Right lobe of liver (tissue), 6 donors: ENCODE measurements around the gene LRFN2. TPM values are rescaled to one million over a fixed set of nuclear protein-coding genes. Genes with fewer than 3 reads are reported as not detected.

Experiments
- ATAC-seq, 4 donors: fragments of 200-7000 bp; cut with Tn5 transposase; one replicate each; pipeline ENCODE4 v1.9.1; 2020; ENCODE audit warnings: mild to moderate bottlenecking in 4 of 4, moderate library complexity in 4 of 4
- DNase-seq, 3 donors: peaks; one replicate each; pipeline ENCODE4 v3.0.0-alpha.2; 2020
- H3K27ac ChIP-seq, 3 donors: fragments of 200-600 bp; one replicate each; pipeline ENCODE4 v1.8.0; 2022
- H3K27me3 ChIP-seq, 2 donors: fragments of 200-600 bp; one replicate each; pipeline ENCODE4 v1.8.0; 2022
- H3K36me3 ChIP-seq, 4 donors: fragments of 200-600 bp; sonication (generic) in 1 of 4; one replicate each; pipeline versions ENCODE4 v1.5.1 to v1.8.0; 2017 to 2022; ENCODE audit warnings: control low read depth in 1 of 4
- H3K4me1 ChIP-seq, 4 donors: fragments of 200-600 bp; sonication (generic) in 1 of 4; one replicate each; pipeline versions ENCODE4 v1.5.1 to v1.8.0; 2017 to 2022; ENCODE audit warnings: control low read depth in 1 of 4
- H3K4me3 ChIP-seq, 3 donors: fragments of 200-600 bp; one replicate each; pipeline ENCODE4 v1.8.0; 2022
- H3K9me3 ChIP-seq, 4 donors: fragments of 200-600 bp; sonication (generic) in 1 of 4; one replicate each; pipeline versions ENCODE4 v1.5.1 to v1.8.0; 2017 to 2022; ENCODE audit warnings: control low read depth in 1 of 4
- POLR2A ChIP-seq: fragments of 450-650 bp; IDR thresholded peaks from one replicate; pipeline ENCODE4 v1.6.1; 2017; ENCODE audit warnings: antibody characterized with exemption, mild to moderate bottlenecking
- WGBS: methylation state at CpG from one replicate; pipeline ENCODE4 v1.1.6; 2018; ENCODE audit warnings: low coverage, low lambda C conversion rate; ENCODE audit not compliant: insufficient coverage; ENCODE audit errors: missing lambda C conversion rate; 5-methylcytosine and 5-hydroxymethylcytosine counted together
- intact Hi-C, 2 donors: fragments of 100-400 bp; cut with DNase I; formaldehyde crosslinking; loops; one replicate each; pipeline versions ENCODE4 v1.11.2 to v1.14.1; 2022
- total RNA-seq, 6 experiments: library from RNA; depleted of rRNA in 2 of 6; stranded (reverse); fragments of >200 nt in 2 of 6; fragmentation: NEBNext Ultra II Directional in 3 of 6; extraction: Animal tissue kit (Norgen Biotek cat#: 25700) in 3 of 6; gene quantifications; one replicate each; pipeline versions ENCODE4 v1.1.0 to v1.2.4, GENCODE V29; 2016 to 2023
- TF ChIP-seq, protein P1 (sequence below), 4 donors: fragments of 200-600 bp in 3 of 4; fragments of 450-650 bp in 1 of 4; IDR thresholded peaks; one replicate each; pipeline versions ENCODE4 v1.5.1 to v1.8.0; 2016 to 2022; ENCODE audit warnings: antibody characterized with exemption in 4 of 4, mild to moderate bottlenecking in 2 of 4
- donor health status: DM: no; HTN: yes; CAD: no.
- donor health status: DM: no; HTN: no; CAD: no.
- donor health status: DM: no; HTN: no; CAD: no.
- donor health status: DM: no; HTN: yes; CAD: no.
- donor health status: DM: no; HTN: yes; CAD: no.

Gene LRFN2
- total RNA-seq, 6 experiments from 2014 or later: 0.19 TPM; not detected in 5

DNA sequence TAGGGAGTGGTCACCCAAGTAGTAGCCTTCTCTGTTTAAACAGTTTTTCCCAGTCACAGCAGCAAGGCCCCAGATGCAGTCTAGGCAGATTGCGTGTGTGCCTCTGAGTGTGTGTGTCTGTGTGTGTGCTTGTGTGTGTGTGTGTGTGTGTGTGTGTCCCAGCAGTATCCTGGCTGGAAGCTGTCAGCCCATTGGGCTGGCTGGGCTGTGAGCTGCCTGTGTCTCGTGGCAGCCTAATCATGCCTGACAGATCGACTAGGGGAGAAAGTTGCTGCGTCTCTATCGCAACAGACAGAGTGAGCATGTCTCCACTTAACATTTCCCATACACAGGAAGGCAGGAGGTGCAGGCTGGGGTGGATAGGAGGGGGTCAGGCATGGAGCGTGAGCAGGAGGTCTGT lies 42.9 kb upstream of the LRFN2 start:
- Histone ChIP-seq H3K4me1 (no peaks in the 10 kb centered on the region), H3K4me3 (no peak overlapping the region), H3K9me3 (no peaks in the 10 kb centered on the region), H3K36me3 (no peaks in the 10 kb centered on the region), H3K27me3 (no peaks in the 10 kb centered on the region), H3K27ac (no peak overlapping the region)
- no peak for ATAC-seq
- no peak for DNase-seq
- TF ChIP-seq, protein P1, sequence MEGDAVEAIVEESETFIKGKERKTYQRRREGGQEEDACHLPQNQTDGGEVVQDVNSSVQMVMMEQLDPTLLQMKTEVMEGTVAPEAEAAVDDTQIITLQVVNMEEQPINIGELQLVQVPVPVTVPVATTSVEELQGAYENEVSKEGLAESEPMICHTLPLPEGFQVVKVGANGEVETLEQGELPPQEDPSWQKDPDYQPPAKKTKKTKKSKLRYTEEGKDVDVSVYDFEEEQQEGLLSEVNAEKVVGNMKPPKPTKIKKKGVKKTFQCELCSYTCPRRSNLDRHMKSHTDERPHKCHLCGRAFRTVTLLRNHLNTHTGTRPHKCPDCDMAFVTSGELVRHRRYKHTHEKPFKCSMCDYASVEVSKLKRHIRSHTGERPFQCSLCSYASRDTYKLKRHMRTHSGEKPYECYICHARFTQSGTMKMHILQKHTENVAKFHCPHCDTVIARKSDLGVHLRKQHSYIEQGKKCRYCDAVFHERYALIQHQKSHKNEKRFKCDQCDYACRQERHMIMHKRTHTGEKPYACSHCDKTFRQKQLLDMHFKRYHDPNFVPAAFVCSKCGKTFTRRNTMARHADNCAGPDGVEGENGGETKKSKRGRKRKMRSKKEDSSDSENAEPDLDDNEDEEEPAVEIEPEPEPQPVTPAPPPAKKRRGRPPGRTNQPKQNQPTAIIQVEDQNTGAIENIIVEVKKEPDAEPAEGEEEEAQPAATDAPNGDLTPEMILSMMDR (IDR thresholded peaks at IDR 0.05): no peak
- TF ChIP-seq POLR2A: no peak
- 51% methylated on average over 4 of the region's 6 CpGs for WGBS
- intact Hi-C loops: no loop called here

DNA sequence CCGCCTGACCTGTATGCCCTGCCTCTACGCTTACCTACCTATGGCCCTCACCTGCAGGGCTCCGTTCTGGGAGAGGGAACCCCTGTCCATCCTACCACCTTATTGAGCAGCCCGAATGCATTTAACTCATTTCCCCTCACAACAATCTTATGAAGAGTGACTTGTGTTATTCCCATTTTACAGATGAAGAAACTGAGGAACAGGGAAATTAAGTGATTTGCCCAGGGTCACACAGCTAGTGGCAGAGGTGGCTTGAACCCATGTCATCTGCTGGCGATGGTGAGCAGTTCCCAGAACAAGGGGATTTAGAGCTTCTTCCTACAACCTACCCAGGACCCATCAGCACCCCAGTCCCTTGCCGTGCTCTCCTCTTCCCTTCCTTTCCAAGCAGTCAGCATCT lies 42.3 kb upstream of the LRFN2 start:
- no peaks in the 10 kb centered on the region for H3K27me3 ChIP-seq
- H3K9me3 ChIP-seq: no peaks in the 10 kb centered on the region
- H3K4me1 ChIP-seq: no peaks in the 10 kb centered on the region
- H3K36me3 ChIP-seq: no peaks in the 10 kb centered on the region
- WGBS: 75% methylated on average over 5 of the region's 6 CpGs
- DNase-seq: no peak
- intact Hi-C loops: no loop called here
- H3K27ac ChIP-seq: no peak overlapping the region
- no peak overlapping the region for H3K4me3 ChIP-seq
- no peak for TF ChIP-seq POLR2A
- TF ChIP-seq, protein P1 (IDR thresholded peaks at IDR 0.05): no peak
- no peak for ATAC-seq

DNA sequence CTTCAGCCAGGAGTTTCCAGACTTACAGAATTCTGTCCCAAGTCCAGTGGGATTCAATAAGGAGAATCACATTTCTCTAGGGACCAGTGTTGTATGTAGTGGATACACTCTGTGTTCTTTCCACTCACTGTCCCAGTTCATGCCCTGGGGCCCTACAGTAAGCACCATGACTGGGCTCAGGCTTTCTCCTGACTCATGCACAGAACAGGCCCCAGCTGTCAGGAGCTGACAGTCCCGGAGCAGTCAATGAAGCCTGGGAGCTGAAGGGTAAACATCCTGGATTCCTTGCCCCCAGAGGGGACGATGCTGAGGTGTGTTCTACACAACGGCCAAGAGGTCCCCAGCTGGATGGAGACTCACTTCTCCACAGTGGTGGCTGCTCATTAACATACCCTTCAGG lies 40.2 kb upstream of the LRFN2 start:
- H3K36me3 ChIP-seq: no peaks in the 10 kb centered on the region
- WGBS: no CpG with 5 or more reads among the region's 3 CpGs
- intact Hi-C loops: no loop called here
- DNase-seq (no peak), ATAC-seq (no peak)
- H3K27me3 ChIP-seq: no peaks in the 10 kb centered on the region
- H3K4me1 ChIP-seq: no peaks in the 10 kb centered on the region
- TF ChIP-seq, protein P1 (IDR thresholded peaks at IDR 0.05): no peak
- H3K4me3 ChIP-seq: no peak overlapping the region
- H3K27ac ChIP-seq: no peak overlapping the region
- no peaks in the 10 kb centered on the region for H3K9me3 ChIP-seq

DNA sequence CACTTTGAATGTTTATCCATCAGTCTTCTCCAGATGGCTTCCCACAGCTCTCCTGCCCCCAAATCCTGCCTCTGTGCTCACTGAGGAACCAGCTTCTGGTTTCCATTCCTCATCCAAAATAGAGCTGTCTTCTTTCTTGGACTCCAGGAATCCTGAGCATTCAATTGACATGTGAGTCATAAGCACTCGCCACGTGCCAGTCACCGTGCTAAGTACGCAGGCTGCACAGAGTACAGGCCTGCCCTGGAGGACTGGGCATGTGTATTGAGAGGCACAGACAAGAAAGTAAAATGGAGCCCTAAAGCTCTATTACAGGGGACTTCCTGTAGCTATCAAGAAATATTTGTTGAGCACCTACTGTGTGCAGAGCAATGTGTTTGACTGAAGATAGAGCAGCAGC lies 39.7 kb upstream of the LRFN2 start:
- ATAC-seq: no peak
- TF ChIP-seq POLR2A: no peak
- TF ChIP-seq, protein P1 (IDR thresholded peaks at IDR 0.05): no peak
- no peaks in the 10 kb centered on the region for H3K9me3 ChIP-seq
- WGBS: 61% methylated on average over 4 of the region's 4 CpGs
- H3K27ac ChIP-seq: no peak overlapping the region
- no peak for DNase-seq
- H3K36me3 ChIP-seq: no peaks in the 10 kb centered on the region
- no peaks in the 10 kb centered on the region for H3K27me3 ChIP-seq
- no peaks in the 10 kb centered on the region for H3K4me1 ChIP-seq
- H3K4me3 ChIP-seq: no peak overlapping the region
- intact Hi-C loops: no loop called here

DNA sequence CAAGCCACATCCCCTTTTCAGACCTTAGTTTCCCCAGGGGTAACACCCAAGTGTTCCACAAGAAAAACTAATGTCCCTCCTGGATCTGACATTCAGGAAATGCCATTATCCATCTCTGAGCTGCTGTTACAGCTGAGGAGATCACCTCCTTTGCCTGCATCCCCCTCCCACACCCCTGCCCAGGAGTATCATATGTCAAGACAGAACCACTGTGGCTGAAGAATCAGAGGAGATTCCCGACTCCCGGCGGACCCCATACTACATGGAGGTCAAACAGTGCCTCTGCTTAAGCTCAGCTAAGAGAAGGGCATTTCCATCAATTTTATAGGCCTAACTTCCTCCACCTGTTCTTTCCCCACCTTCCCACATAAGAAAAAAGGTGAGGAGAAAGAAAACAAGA lies 36.8 kb upstream of the LRFN2 start:
- no peak for ATAC-seq
- Histone ChIP-seq H3K9me3 (no peaks in the 10 kb centered on the region), H3K27ac (no peak overlapping the region), H3K4me1 (no peaks in the 10 kb centered on the region), H3K36me3 (no peaks in the 10 kb centered on the region), H3K27me3 (no peaks in the 10 kb centered on the region), H3K4me3 (no peak overlapping the region)
- no peak for DNase-seq
- intact Hi-C loops: no loop called here
- WGBS: no CpG with 5 or more reads among the region's 3 CpGs
- TF ChIP-seq, protein P1 (IDR thresholded peaks at IDR 0.05): no peak
- no peak for TF ChIP-seq POLR2A
